Inflammatory macrophage treated with lipopolysaccharide for 1 hour (primary cell): Measurements from ENCODE around the gene RAD9A.

ENCODE experiments used
- DNase-seq, 2 donors: peaks; one replicate each; pipeline ENCODE4 v3.0.0-alpha.2; 2020 to 2022

Gene RAD9A

GRCh38 chr11:67357831-67358670 is 33.7 kb upstream of the RAD9A start:
- DNase-seq = no peak

- no peak for DNase-seq
Observed at GRCh38 chr11:67364169-67364568, 27.6 kb upstream of the RAD9A start.

GRCh38 chr11:67364783-67365722 is 26.7 kb upstream of the RAD9A start:
- DNase-seq = no peak

GRCh38 chr11:67365736-67366444 is 25.9 kb upstream of the RAD9A start:
- DNase-seq = no peak

GRCh38 chr11:67366546-67366945 is 25.2 kb upstream of the RAD9A start:
- DNase-seq = no peak

- DNase-seq = no peak
Observed at GRCh38 chr11:67366961-67367760, 24.6 kb upstream of the RAD9A start.

GRCh38 chr11:67367761-67368227 is 24.0 kb upstream of the RAD9A start:
- DNase-seq = no peak

- no peak for DNase-seq
Observed at GRCh38 chr11:67368621-67369020, 23.2 kb upstream of the RAD9A start.

GRCh38 chr11:67369275-67369674 is 22.5 kb upstream of the RAD9A start:
- no peak for DNase-seq

- DNase-seq = no peak
Observed at GRCh38 chr11:67369801-67370284, 21.9 kb upstream of the RAD9A start.

- no peak for DNase-seq
Observed at GRCh38 chr11:67370351-67371076, 21.3 kb upstream of the RAD9A start.

GRCh38 chr11:67371189-67371910 is 20.4 kb upstream of the RAD9A start:
- DNase-seq = peak; percentile 59 to 78

GRCh38 chr11:67371911-67372320 is 19.9 kb upstream of the RAD9A start:
- DNase-seq = no peak

- no peak for DNase-seq
Observed at GRCh38 chr11:67372321-67372992, 19.3 kb upstream of the RAD9A start.

GRCh38 chr11:67372993-67373647 is 18.7 kb upstream of the RAD9A start, which contains the start of gene CLCF1:
Gene CLCF1, minus strand, starts transcription at chr11:67373598. Its CDS starts 59 bp downstream, at chr11:67373539.
- peak in 1 of 2 donors; percentile 35 for DNase-seq

GRCh38 chr11:67373648-67374570 is 17.9 kb upstream of the RAD9A start:
- peak; percentile 92 to 98 for DNase-seq

- no peak for DNase-seq
Observed at GRCh38 chr11:67374571-67375281, 17.1 kb upstream of the RAD9A start.
